ENCODE results near the gene NRL.

- TF ChIP-seq CTCF (IDR thresholded peaks at IDR 0.05) (no peak), ZFX (IDR thresholded peaks at IDR 0.05; ENCODE audit: borderline replicate concordance) (no peak)
Observed at GRCh38 chr14:24151404-24152080, 36.8 kb upstream of the NRL start.

Measured in 22Rv1 (cell line).